Superior temporal gyrus (tissue), 1 donor: ENCODE measurements around the gene PNMA8C.
"Not testable (repeated sequence)": the region's sequence is repeated elsewhere in the genome, so short reads cannot be mapped to it uniquely, and the experiment has no call there.

ENCODE experiments used
- DNase-seq: peaks from one replicate; pipeline ENCODE4 v3.0.0-alpha.2; 2016; ENCODE audit errors: extremely low spot score

PNMA8C gene

DNA sequence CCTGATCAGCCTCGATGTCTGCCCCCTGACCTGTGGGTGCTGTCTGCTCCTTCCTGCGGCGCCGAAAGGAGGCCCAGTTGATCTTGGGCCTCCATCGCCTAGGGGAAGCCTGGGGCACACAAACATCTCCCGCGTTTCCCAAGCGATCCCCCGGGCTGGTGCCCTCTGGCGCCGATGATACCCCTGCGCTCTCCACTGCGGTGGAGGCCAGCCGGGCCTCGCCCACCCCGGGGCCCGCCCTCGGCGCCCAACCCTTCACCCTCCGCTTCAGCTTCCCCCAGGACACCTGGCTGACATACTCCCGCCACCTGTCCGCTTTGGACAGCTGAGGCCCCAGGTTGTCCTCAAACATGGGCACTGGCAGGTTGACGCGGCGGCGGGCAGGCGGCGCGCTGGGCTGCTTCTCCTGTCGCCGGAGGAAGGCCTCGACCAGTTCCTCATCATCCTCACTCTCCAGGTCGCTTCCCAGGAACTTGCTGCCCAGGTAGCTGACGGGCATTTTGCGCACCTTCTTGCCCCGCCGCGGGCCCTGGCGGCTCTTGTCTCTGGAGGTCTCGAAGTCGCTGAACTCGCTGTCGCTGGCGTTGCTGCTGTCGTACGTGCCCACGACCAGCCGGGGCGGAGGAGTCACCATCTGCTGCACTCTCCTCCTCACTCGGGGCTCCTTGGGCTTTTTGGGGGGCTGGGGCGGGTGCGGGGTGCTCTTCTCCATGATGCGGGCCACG, 16.6 kb downstream of the PNMA8C start:
- no peak for DNase-seq

DNA sequence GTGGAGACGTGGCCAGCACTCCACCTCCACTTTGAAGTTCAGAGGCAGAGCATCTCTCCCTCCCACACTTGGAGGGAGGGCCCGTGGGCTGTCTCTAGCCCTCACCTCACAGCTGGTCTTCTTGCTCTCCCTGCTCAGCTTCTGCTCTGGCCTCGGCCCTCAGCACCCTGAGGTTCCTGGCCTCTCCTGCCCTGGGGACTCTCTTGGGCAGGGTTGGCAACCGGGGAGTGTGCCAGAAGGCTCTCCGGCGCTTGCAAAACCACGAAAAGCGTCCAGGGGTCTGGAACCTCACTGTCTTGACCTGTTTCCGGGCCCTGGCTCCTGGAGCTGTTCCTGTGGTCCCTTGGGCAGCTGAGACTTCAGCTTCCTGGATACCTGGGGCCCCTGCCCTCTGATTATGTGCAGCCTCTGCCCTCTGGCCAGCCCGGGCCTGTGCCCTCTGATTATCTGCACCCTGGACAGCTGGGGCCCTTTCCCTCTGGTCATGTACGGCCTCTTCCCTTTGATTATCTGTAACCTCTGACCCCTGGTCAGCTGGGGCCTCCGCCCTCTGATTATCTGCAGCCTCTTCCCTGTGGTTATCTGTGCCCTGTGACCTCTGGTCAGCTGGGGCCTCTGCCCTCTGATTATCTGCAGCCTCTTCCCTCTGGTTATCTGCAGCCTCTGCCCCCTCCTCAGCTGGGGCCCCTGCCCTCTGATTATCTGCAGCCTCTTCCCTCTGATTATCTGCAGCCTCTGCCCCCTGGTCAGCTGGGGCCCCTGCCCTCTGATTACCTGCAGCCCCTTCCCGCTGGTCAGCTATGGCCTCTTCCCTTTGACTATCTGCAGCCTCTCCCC, 17.4 kb downstream of the PNMA8C start:
- no peak for DNase-seq

DNA sequence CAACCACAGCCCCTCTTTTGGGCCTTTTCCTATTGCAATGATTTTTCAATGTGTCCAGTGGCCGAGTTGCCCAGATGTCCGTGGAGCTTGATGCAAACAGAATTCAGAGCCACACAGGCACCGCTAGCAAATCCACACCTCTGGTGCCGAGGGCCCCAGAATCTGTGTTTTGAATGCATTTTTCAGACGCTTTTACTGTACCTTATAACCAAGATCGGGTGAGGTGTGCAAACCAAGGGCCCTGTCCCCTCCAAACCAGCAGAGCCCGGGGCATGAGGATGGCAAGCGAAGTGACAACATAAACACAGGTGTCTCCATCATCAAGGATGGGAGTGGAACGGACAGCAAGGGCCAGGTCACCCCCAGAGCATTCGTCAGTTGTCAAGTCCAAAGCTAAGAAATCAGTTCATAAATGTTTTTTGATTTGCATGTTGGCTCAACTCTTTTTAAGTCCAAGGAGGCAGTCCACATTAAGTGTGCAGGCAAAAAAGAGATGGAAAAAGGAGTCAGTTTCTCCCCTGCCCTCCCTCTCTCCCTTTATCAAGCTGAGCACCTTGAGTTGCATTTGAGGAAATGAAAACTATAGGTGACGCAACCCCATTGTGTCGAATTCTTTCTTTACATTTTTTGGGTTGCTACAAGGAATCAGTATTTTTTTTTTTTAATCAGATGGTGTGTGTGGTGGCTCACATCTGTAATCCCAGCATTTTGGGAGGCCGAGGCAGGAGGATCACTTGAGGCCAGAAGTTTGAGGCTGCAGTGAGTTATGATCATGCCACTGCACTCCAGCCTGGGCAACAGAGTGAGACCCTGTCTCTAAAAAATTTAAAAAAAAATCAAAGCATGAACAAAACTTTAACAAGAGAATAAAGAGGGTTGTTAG, 18.3 kb downstream of the PNMA8C start:
- no peak for DNase-seq

DNA sequence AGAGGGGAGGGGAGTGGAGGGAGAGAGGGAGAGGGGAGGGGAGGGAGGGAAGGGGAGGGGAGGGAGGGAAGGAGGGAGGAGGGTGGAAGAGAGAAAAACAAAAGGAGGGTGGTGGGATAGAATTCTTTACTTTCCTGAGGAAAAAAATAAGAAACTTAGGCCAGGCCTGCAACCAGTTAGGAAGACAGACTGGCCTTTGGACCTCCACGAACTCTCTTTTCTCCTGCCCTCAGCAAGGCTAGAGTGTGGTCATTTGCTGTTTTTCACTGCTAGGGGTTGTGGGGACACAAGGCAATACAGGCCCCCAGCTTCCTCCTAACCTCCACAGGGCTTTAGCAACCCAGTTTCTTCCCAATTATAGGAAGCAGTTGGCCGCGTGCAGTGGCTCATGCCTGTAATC, 19.5 kb downstream of the PNMA8C start:
- DNase-seq: no peak

DNA sequence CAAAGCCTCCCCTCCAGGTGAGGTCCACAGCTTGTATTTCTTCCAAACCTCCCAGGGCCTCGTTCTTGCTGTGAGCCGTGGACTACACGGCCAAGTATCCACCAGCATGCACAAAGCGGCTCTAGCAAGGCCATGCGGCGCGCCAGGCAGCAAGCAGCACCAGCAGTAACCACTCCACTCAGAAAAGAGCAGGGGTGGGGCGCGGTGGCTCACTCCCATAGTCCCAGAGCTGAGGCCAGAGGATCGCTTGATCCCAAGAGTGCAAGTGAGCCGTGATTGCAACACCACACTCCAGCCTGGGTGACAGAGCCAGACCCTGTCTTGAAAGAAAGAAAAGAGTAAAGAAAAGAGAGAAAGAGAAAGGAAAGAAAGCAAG, 20.1 kb downstream of the PNMA8C start:
- no peak for DNase-seq

DNA sequence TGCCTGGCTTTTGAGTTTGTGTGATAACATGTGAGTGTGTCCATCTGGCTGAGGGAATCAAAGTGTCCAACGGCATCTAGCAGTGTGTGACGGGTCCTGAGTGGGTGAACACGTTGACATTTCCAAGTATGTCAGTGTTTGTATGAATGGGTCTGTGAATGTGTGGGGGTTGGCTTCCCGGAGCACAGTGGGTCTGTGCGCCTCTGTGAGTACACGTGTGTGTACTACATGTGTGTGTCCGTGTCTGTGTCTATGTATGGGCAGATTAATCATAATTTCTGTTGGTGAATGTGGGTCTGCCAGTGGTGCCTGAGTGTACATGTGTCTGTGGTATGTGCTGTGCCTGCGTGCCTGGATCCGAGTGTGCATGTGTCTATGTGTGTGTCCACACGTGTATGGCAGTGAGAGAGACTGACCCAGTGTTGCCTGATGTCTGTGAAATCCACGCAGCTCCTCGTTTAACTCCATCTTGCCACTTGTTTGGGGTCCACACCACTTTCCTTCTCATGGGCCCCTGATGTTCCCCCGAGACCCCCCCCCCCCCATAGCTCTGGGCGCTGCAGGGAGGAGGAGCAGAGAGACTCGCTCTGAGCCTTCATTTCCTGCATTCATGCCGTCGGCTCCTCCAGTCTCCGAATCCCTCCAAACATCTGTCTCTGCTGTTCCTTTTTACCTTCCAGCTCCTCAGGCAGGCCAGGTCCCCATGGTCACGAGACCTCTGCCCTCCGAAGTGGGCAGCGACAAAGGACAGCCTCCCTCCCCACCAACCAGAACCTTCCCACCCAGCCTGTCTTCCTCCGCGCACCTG, 20.7 kb downstream of the PNMA8C start:
- no peak for DNase-seq

DNA sequence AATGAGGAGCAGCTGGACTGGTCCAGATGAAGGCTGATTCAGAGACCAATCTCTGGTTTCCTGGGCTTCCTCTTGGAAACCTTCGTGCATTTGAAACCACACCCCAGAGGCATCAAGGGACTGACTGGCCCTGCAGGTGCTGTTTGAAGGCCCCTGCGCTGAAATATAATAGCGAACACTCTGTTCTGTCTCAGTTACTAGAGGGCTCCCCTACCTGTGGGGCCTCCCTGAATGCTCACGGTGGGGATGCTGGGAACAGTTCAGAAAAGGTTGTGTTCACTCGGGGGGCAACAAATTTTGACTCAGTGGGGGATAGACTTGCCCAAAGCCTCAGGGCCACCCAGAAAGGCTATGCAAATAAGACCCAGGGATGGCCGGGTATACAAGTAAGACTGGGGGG, 21.8 kb downstream of the PNMA8C start:
- DNase-seq: no peak

DNA sequence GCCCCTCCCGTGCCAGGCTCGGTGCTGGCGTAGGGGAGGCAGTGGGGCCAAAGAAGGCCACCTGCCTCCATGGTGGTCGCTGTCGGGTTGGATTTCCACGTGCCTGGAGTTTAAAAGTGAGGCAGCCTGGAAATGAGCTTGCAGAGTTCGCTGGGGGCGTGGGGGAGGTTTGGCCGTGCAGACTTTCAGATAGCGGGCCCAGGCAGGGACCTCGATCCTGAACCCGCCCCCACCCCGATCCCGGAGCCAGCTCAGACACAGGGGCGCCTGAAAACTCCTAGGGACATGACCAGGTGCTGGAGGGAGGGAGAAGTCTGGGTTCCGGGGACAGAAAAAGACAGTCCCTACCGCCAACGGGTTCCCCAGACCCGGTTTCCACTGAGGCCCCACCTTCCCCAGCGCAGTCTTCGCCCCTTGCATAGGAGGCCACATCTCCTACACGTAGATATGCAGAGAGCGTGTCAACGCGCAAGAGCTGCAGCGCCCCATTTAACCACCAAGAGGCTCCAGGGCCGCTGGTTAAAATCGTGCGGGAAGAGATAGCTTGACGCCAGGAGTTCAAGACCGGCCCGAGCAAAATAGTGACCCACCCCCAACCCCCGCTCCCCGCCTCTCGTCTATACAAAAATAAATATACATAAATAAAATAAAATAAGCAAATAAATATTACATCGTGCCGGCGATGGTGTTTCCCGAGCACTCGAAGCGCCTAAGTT, 23.8 kb downstream of the PNMA8C start:
- DNase-seq: no peak

DNA sequence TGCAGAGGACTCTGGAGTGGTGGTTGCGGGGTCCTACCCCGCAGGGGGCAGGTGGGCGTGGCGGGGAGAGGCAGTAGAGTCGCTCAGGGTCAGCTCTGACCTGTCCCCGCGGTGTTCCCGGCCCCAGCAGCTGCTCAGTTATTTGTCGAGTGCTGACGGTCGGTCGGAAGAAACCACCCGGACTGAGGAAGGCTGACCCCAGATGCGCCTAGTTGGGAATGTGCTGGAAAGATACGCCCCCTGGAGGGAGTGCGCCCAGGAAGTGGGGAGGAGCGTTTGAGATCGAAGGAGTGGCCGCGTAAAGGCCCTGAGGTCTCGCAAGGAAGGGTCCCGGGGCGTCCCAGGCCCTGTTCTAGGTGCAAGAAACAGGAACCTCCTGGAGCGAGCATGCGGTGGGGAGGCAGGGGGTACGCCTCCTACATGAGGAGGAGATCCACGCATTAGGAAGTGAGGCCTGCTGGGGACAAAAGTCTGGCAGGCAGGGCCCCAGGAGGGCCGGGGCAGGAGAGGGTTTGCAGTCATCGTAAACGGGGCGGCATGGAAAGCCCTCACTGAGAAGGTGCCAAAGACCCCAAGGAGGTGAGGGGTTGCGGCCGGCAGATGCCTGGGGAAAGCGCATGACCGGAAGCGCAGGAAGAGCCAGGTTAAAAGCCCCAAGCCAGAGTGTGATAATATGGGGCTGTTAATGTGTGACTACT, 24.5 kb downstream of the PNMA8C start:
- no peak for DNase-seq

DNA sequence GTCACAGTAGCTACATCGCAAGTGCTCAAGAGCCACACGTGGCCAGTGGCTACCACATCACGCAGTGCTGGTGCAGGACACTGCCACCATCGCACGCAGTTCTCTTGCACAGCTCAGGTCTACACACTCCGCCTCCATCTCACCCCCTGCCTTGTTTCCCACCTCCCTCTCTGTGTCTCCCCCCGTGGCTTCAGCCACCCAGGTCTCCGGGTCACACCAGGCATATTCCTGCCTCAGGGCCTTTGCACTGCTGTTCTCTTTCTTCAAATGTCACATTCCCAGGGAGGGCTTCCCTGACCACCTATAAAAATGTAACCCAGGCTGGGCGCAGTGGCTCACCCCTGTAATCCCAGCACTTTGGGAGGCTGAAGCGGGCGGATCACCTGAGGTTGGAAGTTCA, 26.0 kb downstream of the PNMA8C start:
- DNase-seq: no peak

DNA sequence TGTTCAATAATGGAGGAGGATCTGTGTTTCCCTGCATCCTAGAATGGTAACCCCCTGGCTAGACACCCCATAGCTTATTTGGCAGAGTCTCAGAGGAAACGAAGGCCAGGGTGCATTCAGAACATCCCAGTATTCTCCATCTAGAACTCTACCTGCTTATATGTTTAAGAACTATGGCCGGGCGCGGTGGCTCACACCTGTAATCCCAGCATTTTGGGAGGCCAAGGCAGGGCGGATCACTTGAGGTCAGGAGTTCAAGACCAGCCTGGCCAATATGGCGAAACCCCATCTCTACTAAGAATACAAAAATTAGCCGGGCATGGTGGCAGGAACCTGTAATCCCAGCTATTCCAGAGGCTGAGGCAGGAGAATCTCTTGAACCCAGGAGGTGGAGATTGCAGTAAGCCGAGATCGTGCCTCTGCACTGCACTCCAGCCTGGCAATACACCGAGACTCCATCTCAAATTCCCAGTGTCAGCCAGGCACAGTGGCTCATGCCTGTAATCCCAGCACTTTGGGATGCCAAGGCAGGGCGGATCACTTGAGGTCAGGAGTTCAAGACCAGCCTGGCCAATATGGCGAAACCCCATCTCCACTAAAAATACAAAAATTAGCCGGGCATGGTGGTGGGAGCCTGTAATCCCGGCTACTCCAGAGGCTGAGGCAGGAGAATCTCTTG, 30.8 kb downstream of the PNMA8C start:
- not testable (repeated sequence) for DNase-seq

DNA sequence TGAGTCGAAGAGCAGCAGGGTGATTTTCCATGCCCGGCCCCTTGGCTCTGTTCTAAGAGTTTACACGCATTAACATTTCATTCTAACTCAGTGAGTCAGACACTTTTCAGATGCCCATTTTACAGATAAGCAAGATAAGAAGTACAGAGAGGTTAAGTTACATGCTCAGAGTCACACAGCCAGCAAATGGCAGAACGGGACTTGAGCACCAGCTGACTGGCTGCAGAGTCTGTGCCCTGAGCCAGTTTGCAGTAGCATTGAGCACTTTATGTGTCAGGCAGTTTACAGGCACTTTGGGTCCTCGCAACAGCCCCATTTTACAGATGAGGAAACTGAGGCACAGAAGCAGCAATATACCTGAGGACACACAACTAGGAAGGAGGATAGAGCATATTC, 34.3 kb downstream of the PNMA8C start:
- no peak for DNase-seq

DNA sequence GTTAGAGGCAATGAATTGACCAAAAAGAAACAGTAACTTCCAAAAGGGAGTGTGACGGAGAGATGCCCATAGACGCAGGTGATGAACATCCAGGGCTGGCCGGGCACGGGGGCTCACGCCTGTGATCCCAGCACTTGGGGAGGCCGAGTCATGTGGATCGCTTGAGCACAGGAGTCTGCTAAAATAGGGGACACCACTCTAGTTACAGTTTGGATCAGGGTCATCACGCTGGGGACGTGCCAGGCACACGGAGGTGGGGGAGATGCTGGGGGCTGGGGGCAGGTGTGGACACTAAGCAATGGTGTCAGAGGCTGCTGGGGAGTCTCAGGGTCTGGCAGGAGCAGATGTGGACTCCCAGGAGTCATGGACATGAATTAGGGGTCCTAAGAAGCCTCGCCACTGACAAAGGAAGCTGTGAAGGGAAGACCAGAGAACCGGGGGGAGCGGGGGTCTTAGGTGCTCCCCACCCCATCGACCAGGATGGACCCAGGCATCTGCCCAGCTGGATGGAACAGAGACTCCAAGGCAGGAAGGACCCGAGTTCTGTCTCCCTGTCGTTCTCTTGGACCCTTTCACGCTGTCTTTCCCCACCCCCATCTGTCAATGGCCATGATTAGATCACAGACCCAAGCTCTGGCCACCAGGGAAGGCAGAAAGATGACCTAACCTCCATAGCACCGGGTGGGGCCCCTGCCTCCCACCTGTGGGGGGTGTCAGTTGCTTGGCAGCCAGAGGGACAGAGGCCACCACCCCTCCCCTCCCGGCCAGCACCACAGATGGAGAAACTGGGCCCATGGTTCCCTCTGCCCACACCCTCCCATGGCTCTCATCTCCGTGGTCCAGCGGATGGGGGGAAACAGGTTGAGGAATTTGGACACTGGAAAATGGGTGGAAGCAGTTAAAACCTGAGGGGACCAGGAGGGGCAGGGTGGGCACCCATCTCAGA, 35.0 kb downstream of the PNMA8C start:
- DNase-seq: no peak

DNA sequence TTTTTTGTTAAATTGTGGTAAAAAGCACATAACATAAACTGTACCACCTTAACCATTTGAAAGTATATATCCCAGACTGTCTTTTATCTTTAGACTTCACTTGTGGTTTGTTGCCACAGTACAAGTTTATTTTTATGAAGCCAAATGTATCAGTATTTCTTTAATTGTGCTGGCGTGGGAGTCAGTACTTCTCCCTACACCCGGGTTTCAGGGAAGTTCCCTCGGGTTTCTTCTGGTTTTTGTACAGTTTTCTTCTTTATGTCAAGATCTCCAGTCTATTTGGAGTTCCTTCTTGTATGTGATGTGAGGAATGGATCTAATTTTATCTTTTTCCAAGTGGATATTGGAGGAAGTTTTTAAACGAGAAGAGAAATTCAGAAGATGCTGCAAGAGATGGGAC, 35.9 kb downstream of the PNMA8C start:
- DNase-seq: no peak

DNA sequence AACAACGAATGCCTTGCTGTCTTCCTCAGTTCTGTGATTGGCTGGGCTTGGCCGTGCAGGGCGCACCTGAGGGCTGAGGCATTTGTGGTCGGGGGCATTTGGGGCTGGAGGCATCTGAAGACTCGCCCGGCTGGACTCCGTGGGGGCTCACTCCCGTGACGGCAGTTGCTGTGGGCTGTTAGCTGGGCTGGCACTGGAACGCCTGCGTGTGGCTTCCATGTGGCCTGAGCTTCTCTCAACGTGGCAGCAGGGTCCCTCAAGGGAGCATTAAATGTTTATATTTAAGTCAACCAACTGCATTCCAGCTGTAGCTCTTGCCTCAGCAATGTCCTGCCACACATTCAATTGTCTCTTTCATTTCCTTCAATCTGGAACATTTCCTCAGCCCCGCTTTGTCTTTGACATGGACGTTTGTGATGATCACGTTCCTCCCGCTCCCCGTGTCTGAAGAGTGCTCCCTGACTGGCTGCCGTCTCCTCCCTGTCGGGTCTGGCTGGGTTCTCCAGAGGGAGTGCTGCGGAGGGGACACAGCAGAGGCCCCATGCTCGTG, 36.4 kb downstream of the PNMA8C start:
- no peak for DNase-seq

DNA sequence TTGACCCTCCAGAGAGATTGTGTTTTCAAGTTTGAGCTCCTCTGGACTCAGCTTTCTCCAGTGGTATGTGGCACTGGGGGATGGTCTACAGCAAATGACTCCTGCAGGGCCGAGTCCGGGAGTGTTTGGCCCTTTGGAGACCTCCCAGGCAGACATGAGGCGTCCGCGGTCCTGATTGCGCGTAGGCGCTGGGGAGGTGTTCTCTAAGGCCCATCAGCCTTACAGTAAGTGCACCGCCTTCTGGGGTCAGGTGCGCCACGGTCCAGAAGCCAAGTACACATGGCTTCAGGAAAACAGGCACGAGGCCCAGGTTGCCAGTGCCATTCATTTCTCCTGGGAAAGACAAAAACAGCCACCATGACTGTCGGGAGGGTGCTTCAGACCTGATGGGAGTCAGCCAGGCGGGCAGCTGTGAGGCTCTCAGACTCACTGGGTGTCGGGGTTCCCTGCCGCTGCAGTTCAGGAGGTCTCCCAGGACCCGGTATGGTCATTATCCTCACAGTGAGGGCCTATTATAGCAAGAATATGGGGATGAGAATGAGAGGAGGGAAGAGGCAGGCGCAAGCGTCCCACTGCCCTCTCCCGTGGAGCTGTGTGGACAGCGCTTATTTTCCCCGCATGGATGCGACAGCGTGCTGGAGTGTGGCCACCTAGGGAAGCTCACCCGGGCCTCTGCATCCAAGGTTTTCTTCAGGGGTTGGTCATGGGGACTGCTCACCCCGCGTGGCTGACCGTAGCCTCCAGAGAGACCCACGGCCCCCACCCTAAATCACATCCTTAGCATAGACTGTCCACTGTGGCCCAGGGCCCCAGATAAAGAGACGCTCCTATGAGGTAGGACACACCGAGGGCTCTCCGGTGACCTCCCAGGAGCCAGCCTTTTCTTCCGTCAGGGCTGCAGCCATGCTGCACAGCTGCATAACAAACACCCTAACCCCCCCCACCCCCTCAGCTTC, 37.2 kb downstream of the PNMA8C start:
- DNase-seq: no peak

DNA sequence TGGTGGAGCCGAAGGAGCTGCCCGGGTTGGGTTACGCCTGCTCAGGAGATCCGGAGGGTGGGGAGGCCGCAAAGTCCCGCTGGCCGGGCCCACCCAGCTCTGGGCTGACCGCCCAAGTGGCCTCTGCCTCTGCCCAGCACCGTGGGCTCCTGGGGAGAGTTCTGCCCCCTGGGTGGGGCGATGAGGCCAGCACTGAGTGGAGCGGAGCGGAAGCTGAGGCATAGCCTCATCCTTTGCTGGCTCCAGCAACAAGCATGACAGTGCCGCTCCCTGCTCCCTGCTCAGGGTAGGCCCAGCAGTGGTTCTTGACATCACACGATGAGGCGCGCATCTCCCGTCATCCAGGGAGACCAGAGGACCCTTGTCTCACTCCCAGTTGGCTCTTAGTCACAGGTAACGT, 37.9 kb downstream of the PNMA8C start:
- DNase-seq: no peak
